ENCODE measurements around the gene CACHD1.

CACHD1 gene

GRCh38 chr1:64469977-64470664 lies at the start of gene CACHD1:
Gene CACHD1, plus strand, starts transcription at chr1:64470129. Its CDS starts 616 bp downstream, at chr1:64470745.
- DNase-seq: peak; percentile 81

- DNase-seq: no peak
Observed at GRCh38 chr1:64421377-64421776, 48.6 kb upstream of the CACHD1 start.

GRCh38 chr1:64423526-64423925 lies 46.4 kb upstream of the CACHD1 start:
- no peak for DNase-seq

GRCh38 chr1:64424412-64424811 lies 45.5 kb upstream of the CACHD1 start:
- no peak for DNase-seq

- no peak for DNase-seq
Observed at GRCh38 chr1:64425521-64425920, 44.4 kb upstream of the CACHD1 start.

- no peak for DNase-seq
Observed at GRCh38 chr1:64426681-64427080, 43.2 kb upstream of the CACHD1 start.

- no peak for DNase-seq
Observed at GRCh38 chr1:64427879-64428278, 42.0 kb upstream of the CACHD1 start.

- DNase-seq: no peak
Observed at GRCh38 chr1:64433308-64433707, 36.6 kb upstream of the CACHD1 start.

- DNase-seq: no peak
Observed at GRCh38 chr1:64433747-64434146, 36.2 kb upstream of the CACHD1 start.

GRCh38 chr1:64435000-64435399 lies 34.9 kb upstream of the CACHD1 start:
- DNase-seq: no peak

- no peak for DNase-seq
Observed at GRCh38 chr1:64437453-64437852, 32.5 kb upstream of the CACHD1 start.

- no peak for DNase-seq
Observed at GRCh38 chr1:64440183-64440826, 29.6 kb upstream of the CACHD1 start.

- no peak for DNase-seq
Observed at GRCh38 chr1:64451440-64451839, 18.5 kb upstream of the CACHD1 start.

GRCh38 chr1:64453688-64454087 lies 16.2 kb upstream of the CACHD1 start:
- no peak for DNase-seq

GRCh38 chr1:64458915-64459314 lies 11.0 kb upstream of the CACHD1 start:
- DNase-seq: no peak

GRCh38 chr1:64459743-64460142 lies 10.2 kb upstream of the CACHD1 start:
- DNase-seq: no peak

- no peak for DNase-seq
Observed at GRCh38 chr1:64466033-64466432, 3.9 kb upstream of the CACHD1 start.

GRCh38 chr1:64469116-64469976 lies 583 bp upstream of the CACHD1 start:
- no peak for DNase-seq

- DNase-seq: no peak
Observed at GRCh38 chr1:64470665-64471217, 812 bp downstream of the CACHD1 start.

GRCh38 chr1:64471218-64472039 lies 1.5 kb downstream of the CACHD1 start:
- no peak for DNase-seq

GRCh38 chr1:64472040-64472376 lies 2.1 kb downstream of the CACHD1 start:
- DNase-seq: no peak

GRCh38 chr1:64472805-64473204 lies 2.9 kb downstream of the CACHD1 start:
- peak; percentile 53 for DNase-seq

GRCh38 chr1:64473367-64473766 lies 3.4 kb downstream of the CACHD1 start:
- DNase-seq: no peak
